GM21529 (cell line): ENCODE data around the gene FRS2.

Source experiments
- ATAC-seq: cut with Tn5 transposase; IDR thresholded peaks from one replicate; pipeline ENCODE4 v1.9.1; 2021; ENCODE audit not compliant: unreplicated experiment

The FRS2 gene

DNA sequence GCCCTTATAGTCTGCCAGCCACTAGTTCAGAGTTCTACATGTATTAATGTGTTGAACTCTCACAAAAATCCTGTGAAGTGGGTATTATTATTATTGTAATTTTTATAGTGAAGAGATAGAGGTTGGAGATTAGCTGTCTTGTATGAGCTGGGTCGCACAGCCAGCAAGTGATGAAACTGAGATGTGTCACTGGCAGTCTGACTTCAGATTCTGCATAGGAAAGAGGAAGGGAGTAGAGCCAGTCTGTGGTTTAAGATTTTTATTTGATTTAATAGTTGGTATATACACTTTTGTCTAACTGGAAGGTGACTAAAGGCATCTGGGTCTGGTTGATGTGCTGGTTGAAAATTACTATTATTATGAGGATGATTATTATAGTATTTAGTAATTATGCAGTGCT is 5.8 kb upstream of the FRS2 start:
- no peak for ATAC-seq

GRCh38 chr12:69466867-69467266 is 3.3 kb upstream of the FRS2 start:
- no peak for ATAC-seq

- ATAC-seq = no peak
Observed at GRCh38 chr12:69467366-69467765, 2.8 kb upstream of the FRS2 start.

DNA sequence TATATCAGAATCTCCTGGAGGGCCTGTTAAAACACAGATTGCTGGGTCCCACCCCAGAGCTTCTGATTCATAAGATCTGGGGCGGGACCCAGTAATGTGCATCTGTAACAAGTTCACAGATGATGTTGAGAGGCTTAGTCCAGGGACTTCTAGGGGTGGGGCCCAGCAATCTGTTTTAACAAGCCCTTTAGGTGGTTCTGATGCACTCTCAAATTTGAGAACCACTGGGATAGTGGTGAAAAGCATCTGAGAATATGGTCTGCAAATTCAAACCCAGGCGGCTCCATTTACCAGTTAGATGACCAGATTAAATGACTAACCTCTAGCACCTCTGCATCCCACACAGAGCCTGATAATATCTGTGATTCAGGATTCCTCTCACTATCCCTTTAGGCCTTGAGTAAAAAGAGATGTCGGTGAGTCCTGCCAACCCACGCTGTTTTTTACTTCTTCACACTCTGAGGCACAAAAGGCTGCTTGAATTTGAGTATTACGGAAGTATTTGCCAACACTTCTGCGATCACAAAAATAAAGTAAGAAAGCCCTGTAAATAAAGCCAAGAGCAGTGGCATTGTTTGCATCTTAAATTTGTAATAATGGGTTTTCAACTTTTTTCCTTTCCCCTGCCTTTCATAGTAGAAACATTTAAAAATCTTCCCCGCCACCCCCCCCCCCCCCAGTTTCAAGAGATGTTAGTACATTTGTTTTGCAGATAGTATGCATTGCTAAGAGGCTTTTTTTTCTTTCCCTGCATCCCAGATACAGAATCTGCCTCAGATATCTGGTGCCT is 1.8 kb upstream of the FRS2 start:
- no peak for ATAC-seq

DNA sequence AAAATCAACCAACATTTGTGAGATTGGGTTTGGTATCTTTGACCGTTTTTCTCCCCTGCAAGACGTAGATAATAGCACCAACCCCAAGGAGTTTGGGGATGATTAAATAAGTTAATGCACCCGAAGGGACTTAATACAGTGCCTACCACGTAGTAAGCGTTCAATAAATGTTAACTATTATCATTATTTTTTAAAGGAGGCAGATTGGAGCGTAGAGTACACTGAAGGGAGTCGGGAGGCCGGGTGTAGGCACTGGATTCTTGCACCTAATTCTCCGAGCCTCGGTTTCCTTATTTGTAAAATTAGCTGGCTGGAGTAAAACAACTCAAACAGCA is 367 bp upstream of the FRS2 start:
- ATAC-seq = no peak

GRCh38 chr12:69471076-69471430 is 865 bp downstream of the FRS2 start:
- no peak for ATAC-seq

DNA sequence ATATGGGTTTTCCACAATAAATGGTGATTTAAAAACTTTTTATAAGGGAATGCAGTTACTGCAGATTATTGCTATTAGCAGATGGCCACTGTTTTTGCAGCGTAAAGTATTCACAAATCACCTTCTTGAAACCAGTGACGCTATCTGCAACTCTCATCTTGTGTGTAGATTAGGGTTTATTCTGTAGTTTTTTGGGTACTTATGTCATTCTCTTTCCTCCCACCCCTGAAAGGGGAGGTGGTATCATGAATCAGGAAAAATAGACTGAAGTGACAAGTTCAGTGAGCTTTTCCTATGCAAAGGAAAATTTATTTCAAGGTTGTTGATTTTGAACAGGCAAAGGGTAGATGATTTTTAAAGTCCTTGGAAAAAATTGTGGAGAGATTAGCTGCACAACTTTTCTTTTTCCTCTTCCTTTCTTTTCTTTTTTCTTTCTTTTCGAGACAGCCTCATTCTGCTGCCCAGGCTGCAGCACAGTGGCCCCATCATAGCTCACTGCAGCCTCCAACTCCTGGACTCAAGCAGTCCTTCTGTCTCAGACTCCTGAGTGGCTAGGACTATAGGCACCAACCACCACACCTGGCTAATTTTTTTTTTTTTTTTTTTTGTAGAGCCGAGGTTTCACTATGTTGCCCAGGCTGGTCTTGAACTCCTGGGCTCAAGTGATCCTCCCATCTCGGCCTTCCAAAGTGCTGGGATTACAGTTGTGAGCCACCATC is 1.6 kb downstream of the FRS2 start:
- ATAC-seq = no peak

- ATAC-seq = no peak
Observed at GRCh38 chr12:69473262-69473661, 3.1 kb downstream of the FRS2 start.

DNA sequence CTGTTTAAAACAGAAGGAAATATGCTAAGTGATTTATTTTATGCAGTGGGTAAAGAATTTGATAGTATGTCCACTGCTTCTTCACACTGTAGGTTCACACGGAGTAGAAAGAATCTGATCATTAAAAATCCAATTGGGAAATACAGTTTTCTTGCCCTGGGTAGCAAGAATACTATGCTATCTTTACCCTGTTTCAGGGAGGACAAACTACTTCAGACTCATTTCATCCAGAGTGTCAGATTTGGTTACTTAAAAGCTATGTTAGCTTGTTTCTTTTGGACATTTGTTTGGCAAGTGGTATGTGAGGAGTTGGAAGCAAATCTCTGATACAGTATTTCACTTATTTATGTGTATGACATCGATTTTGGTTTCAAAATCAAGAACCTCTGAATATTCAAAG is 4.3 kb downstream of the FRS2 start:
- no peak for ATAC-seq

DNA sequence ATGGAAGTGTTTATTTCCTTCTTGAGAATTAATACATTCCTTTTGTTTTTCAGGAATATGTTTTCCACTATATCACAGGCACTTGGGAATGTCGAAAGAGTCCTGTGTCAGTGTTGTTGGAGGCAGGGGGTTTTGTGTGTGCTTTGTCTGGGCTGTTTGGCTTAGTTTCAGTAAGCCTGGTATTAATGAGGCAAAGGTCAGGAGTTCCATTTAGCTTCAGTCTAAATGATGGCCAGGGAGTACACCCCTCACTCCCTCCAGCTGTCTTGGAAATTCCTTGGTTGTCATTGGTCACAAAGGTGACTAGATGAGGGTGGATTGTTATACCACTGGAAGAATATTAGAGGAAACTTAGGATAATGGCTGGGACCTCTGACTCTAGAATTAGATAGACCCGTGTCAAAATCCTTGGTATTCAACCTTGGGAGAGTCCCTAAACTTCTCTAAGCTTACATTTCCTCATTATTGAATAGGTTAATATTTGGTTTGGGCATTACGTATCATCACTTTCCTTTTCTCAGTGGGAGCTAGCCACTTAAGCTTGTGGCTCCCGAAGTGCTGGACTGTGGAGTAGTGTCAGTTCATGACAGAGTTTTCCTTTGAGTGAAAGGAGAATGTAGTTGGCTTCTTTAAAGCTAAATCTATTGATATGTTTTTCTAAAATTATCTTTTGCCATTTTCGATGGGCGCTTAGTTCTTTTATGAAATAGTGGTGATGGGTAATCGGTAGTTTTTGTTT is 5.2 kb downstream of the FRS2 start:
- no peak for ATAC-seq

DNA sequence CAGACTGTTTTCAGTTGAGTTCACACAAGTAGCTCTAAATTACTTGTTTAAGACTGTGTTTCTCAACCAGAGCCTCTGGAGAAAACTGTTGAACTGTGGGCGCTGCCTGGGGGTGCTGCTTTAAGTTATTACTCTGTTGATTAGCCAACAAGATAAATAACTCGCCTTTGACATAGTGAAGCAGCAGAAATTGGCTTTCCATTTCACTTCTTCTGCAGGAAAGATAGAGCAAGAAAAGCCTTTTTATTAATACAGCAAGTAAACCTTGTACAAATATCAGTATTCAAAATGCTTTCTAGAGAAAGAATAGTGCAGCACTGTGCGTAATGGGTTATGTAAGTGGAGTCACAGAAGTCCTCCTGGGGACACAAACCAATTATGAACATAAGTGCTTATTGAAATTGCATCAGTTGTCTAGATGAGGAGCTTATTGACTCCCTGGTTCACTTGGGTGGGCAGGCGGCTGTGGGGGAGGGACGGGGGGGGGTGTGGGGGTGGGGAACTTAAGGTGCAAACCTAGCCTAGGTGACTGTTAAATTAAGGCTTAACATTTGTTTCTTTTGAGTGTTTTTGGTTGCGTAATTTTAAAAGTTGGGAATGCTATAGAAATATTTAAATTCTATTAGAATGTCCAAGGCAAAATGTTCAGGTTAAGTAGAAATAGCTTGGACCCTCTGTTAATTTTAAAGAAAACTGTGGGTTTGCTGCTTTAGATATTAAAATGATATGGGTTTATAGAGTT is 6.3 kb downstream of the FRS2 start:
- ATAC-seq = no peak

GRCh38 chr12:69479675-69480074 is 9.5 kb downstream of the FRS2 start:
- no peak for ATAC-seq

GRCh38 chr12:69480698-69481097 is 10.5 kb downstream of the FRS2 start:
- no peak for ATAC-seq

- no peak for ATAC-seq
Observed at GRCh38 chr12:69481133-69481532, 10.9 kb downstream of the FRS2 start.

GRCh38 chr12:69483700-69484099 is 13.5 kb downstream of the FRS2 start:
- ATAC-seq = no peak

DNA sequence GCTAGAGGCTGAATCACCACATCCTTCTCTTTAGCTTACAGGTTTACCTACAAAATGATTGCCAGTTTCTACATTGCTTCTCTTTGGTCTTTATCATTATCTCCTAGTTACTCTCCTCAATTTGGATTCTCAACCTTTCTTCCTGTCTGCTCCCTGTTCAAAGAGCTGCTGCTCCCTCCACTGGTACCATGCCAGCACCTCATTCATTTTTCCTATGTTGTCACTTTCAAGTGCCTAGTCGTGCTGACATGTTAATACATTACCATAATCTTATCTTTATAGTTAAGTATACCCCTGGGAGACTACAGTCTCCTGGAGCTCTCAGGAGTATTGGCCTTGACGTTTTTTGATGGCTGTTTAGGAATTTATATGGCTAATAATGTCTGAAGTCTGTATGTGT is 14.2 kb downstream of the FRS2 start:
- ATAC-seq = no peak

- no peak for ATAC-seq
Observed at GRCh38 chr12:69490920-69491643, 20.9 kb downstream of the FRS2 start.

DNA sequence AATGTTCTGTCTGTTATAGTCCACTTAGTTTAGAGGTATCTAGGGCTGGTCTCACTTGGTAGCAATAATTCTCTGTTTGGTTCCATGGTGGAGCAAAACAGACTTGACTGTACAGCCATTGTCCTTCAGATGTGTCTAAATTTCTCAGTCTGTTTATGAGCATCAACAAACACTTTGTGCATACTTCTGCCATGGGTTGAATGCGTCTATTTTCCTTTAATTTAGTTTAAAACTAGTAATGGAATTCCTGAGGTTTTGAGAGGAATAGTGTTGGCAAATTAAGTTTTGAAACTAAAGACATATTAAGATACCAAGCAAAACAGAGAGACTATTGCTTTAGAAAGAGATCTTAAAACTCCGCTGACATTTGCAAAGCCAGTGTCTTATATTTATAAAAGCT is 22.6 kb downstream of the FRS2 start:
- no peak for ATAC-seq

GRCh38 chr12:69495071-69495470 is 24.9 kb downstream of the FRS2 start:
- ATAC-seq = no peak

DNA sequence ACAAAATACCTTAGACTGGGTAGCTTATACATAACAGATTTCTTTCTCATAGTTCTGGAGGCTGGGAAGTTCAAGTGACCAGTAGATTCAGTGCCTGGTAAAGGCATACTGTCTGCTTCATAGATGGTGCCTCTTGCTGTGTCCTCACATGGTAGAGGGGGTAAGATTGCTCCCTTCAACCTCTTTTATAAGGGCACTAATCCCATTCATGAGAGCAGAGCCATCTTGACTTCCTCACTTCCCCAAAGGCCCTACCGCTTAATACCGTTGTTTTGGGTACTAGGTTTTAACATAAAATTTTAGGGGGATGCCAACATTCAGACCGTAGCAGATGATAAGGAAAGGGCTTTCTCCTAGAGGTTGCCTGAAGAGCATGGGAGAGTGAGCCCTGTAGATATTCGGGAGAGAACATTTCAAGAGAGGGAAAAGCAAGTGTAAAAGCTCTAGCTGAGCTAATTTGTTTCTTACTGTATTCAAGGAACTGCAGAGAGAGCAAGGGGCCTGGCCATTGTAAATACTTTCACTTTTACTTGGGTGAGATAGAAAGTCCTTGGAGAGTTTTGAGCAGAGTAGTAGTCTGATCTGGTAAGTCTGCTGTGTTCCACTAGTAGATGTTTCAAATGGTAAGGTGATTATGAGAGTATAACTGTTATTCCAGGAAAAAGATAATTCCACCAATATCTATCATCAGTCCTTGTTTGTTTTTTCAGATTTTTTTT is 27.3 kb downstream of the FRS2 start:
- ATAC-seq = peak; percentile 96
